Measurements from ENCODE around the gene SERPINB10.
"Not testable (repeated sequence)": the region's sequence is repeated elsewhere in the genome, so short reads cannot be mapped to it uniquely, and the experiment has no call there.

Gene SERPINB10

DNA sequence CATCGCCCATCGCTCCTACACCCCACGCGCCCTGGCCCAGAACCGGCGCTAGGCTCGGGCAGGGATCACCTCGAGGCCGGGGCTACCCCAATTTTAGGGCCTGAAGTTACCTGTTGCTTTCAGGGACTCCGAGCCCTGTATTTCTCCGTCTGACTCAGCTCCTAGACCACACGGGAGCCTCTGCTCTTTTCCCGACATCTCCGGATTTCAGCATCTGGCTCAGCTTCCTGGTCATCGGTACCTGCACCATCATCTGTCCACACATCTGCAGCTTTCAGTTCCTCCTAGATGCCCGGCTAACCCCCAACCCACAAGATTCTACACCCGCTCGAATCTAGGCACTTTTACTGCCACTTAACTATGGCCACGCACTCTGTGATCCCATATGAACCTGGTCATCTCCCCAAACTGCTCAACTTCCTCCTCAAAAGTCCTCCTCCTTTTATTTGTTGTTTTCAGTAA lies 29.2 kb downstream of the SERPINB10 start:
- no peak for DNase-seq (ENCODE audit: low read depth in 2 of 2)
- TF ChIP-seq, protein P1, sequence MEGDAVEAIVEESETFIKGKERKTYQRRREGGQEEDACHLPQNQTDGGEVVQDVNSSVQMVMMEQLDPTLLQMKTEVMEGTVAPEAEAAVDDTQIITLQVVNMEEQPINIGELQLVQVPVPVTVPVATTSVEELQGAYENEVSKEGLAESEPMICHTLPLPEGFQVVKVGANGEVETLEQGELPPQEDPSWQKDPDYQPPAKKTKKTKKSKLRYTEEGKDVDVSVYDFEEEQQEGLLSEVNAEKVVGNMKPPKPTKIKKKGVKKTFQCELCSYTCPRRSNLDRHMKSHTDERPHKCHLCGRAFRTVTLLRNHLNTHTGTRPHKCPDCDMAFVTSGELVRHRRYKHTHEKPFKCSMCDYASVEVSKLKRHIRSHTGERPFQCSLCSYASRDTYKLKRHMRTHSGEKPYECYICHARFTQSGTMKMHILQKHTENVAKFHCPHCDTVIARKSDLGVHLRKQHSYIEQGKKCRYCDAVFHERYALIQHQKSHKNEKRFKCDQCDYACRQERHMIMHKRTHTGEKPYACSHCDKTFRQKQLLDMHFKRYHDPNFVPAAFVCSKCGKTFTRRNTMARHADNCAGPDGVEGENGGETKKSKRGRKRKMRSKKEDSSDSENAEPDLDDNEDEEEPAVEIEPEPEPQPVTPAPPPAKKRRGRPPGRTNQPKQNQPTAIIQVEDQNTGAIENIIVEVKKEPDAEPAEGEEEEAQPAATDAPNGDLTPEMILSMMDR (IDR thresholded peaks at IDR 0.05; ENCODE audit: low read depth, low read length): no peak
- peak overlapping the region; percentile 57 to 67 for H3K4me3 ChIP-seq (replicated peaks in 1 of 2; ENCODE audit: low read depth in 2 of 2, low read length in 2 of 2)

DNA sequence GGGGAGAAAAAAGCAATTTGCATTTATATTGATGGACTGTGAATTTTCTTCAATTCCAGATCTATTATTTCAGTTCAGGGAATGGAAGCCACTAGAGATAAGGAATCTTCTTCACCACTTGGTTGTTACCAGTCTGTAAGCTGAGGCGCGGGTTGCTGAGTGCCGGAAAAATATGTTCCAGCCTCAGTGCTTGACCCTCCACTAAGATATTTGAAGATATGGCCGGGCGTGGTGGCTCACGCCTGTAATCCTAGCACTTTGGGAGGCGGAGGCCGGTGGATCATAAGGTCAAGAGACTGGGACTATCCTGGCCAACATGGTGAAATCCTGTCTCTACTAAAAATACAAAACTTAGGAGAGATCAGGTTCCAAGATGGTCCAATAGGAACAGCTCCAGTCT lies 32.2 kb downstream of the SERPINB10 start:
- no peak for DNase-seq (ENCODE audit: low read depth in 2 of 2)
- no peak overlapping the region for H3K4me3 ChIP-seq (replicated peaks in 1 of 2; ENCODE audit: low read depth in 2 of 2, low read length in 2 of 2)

DNA sequence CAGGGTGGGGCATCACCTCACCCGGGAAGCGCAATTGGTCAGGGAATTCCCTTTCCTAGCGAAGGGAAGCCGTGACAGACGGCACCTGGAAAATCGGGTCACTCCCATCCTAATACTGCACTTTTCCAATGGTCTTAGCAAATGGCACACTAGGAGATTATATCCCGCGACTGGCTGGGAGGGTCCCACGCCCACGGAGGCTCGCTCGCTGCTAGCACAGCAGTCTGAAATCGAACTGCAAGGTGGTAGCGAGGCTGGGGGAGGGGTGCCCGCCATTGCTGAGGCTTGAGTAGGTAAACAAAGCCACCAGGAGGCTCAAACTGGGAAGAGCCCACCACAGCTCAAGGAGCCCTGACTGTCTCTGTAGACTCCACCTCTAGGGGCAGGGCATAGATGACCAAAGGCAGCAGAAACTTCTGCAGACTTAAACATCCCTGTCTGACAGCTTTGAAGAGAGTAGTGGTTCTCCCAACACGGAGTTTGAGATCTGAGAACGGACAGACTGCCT lies 32.8 kb downstream of the SERPINB10 start:
- H3K4me3 ChIP-seq (replicated peaks in 1 of 2; ENCODE audit: low read depth in 2 of 2, low read length in 2 of 2); DNase-seq (ENCODE audit: low read depth in 2 of 2): not testable (repeated sequence)

More for the DNA sequence above, 32.2 kb downstream of the SERPINB10 start:
- TF ChIP-seq, protein P1 (IDR thresholded peaks at IDR 0.05; ENCODE audit: low read depth, low read length): no peak

DNA sequence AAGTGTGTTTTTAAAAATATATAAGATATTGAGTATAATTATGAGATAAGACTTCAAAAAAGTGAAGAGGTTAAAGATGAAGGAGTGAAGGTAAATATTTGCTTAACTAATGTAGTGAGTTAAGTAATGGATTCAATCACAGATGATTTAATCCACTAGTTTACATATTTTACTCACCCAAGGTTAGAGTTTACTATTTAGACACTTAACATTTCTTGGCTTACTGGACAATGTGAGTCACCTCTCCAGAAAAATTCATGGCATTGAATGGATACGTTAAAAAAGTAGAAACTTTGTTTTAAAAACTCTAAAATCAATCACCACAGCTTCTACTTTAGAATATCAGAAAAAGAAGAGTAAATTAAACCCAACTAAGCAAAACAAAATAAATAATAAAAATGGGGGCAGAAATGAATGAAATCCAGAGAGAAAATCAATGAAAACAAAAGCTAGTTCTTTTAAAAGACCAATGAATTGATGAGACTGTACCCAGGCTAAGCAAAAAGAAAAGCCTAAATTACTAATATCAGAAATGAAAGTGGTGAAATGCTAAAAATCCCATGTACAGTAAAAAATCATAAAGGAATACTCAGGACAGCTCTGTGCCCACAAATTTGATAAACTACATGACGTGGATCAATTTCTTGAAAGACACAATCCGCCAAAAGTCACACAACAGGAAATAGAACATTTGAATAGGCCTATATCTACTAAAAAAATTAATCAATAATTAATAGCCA lies 39.5 kb downstream of the SERPINB10 start:
- TF ChIP-seq, protein P1 (IDR thresholded peaks at IDR 0.05; ENCODE audit: low read depth, low read length): no peak
- DNase-seq (ENCODE audit: low read depth in 2 of 2): no peak
- no peak overlapping the region for H3K4me3 ChIP-seq (replicated peaks in 1 of 2; ENCODE audit: low read depth in 2 of 2, low read length in 2 of 2)

DNA sequence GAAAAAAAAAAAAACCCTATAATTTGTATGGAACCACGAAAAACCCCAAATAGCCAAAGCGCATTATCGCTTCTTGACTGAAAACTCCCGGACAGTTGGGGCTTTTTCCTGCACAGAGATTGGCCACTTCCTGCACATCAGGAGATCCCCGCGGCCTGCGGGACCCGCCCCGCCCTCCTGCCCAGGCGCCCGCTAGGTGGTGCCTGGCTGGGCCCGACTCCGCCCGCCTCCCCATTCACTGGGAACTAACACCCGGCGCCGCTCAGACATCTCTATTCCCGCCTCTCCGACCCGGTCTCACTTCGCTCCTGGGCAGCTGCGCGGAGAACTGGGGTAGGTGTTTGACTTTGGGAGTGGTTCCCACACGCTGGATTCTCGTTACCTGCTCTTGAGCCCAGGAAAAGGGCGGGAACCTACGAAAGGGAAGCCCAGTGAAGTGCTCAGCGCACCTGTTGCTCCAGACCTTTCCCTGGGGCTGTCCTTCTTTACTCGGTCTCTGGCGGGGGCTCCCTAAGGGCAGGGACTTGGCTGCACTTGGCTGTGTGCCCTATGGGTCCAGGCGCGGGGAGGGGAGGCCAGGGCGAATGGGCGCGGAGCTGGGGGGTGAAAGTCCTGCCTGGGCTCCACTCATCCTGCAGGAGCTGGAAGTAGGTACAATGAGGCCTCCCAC lies 41.4 kb downstream of the SERPINB10 start, which contains the start of gene HMSD:
HMSD (plus strand) TSS at position 234 of the 670 bp plus-strand sequence. CDS start 4,155 bp downstream, outside the sequence.
- DNase-seq (ENCODE audit: low read depth in 2 of 2): peak; percentile 36 to 42
- H3K4me3 ChIP-seq (replicated peaks in 1 of 2; ENCODE audit: low read depth in 2 of 2, low read length in 2 of 2): peak within 1 kb of the TSS; percentile 41 to 49
- TF ChIP-seq, protein P1 (IDR thresholded peaks at IDR 0.05; ENCODE audit: low read depth, low read length): peak; percentile 33

DNA sequence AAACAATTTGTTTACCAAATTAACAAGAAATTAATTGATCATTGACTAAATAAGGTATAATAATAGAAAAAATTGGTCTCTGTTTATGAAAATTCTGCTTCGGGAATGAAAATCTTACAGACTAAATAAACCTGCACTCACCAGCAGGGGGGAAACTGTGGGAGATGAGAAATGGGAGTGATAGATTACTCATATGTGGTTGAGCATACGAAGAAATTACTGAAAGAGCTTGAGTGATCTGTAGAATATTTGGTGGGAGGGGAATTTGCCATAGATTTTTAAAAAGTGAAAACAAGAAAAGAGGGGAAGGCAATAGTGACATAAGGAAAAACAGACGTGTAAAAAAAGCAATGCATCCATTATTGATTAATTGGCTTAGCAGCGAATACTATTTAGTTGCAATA lies 43.5 kb downstream of the SERPINB10 start:
- no peak overlapping the region for H3K4me3 ChIP-seq (replicated peaks in 1 of 2; ENCODE audit: low read depth in 2 of 2, low read length in 2 of 2)
- peak in 1 of 2 donors; percentile 47 for DNase-seq (ENCODE audit: low read depth in 2 of 2)
- TF ChIP-seq, protein P1 (IDR thresholded peaks at IDR 0.05; ENCODE audit: low read depth, low read length): peak; percentile 35

DNA sequence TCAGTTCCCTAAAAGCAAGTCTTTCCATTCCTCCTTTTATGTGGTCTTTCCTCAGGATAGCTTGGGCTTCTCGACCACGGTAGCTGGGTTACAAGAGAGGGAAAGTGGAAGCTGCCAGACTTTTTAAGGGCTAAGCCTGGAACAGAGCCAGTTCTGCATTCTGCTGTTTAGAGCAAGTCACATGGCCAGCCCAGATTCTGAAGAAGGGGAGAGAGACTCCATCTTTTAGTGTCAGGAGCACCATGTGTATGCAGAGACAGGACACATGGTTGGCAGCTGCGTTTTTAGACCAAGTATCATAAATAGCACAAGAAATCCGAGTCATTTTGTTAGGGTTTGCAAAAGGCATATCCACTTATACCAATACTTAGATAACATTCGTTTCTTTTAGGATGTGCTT lies 46.1 kb downstream of the SERPINB10 start:
- H3K4me3 ChIP-seq (replicated peaks in 1 of 2; ENCODE audit: low read depth in 2 of 2, low read length in 2 of 2): no peak overlapping the region
- TF ChIP-seq, protein P1 (IDR thresholded peaks at IDR 0.05; ENCODE audit: low read depth, low read length): no peak

More for the DNA sequence above, 46.1 kb downstream of the SERPINB10 start:
- no peak for DNase-seq (ENCODE audit: low read depth in 2 of 2)

Data from cardiac fibroblast (primary cell).